ENCODE data around the gene EPB41L2.

GRCh38 chr6:130923350-130923749 lies 139.7 kb downstream of the EPB41L2 start:
- TF ChIP-seq CTCF (IDR thresholded peaks at IDR 0.05): no peak
- no peak for TF ChIP-seq POLR2AphosphoS5 (IDR thresholded peaks at IDR 0.05; ENCODE audit: low read depth, low read length)
